HG03460 (cell line): ENCODE results near the gene ST6GALNAC4.

ENCODE experiments used
- ATAC-seq: cut with Tn5 transposase; IDR thresholded peaks from one replicate; pipeline ENCODE4 v1.9.1; 2021; ENCODE audit not compliant: unreplicated experiment

ST6GALNAC4 gene

GRCh38 chr9:127915801-127916719, 781 bp downstream of the ST6GALNAC4 start:
- peak; percentile 29 for ATAC-seq

GRCh38 chr9:127915325-127915752, 1.5 kb downstream of the ST6GALNAC4 start:
- ATAC-seq: no peak

GRCh38 chr9:127913682-127914081, 3.2 kb downstream of the ST6GALNAC4 start:
- ATAC-seq: no peak

GRCh38 chr9:127912882-127913281, 4.0 kb downstream of the ST6GALNAC4 start:
- no peak for ATAC-seq

GRCh38 chr9:127912296-127912695, 4.5 kb downstream of the ST6GALNAC4 start:
- ATAC-seq: no peak

- no peak for ATAC-seq
Observed at GRCh38 chr9:127910613-127911205, 6.1 kb downstream of the ST6GALNAC4 start.

GRCh38 chr9:127909839-127910273, 7.0 kb downstream of the ST6GALNAC4 start:
- ATAC-seq: no peak

GRCh38 chr9:127908660-127908926, 8.2 kb downstream of the ST6GALNAC4 start:
- no peak for ATAC-seq

GRCh38 chr9:127907867-127908659, 8.8 kb downstream of the ST6GALNAC4 start:
- ATAC-seq: no peak

- ATAC-seq: no peak
Observed at GRCh38 chr9:127905788-127906191, 11.1 kb downstream of the ST6GALNAC4 start.

- no peak for ATAC-seq
Observed at GRCh38 chr9:127905004-127905728, 11.7 kb downstream of the ST6GALNAC4 start.

GRCh38 chr9:127904561-127905003, 12.3 kb downstream of the ST6GALNAC4 start:
- ATAC-seq: no peak

GRCh38 chr9:127903557-127904475, 13.0 kb downstream of the ST6GALNAC4 start:
- ATAC-seq: peak; percentile 33

- ATAC-seq: peak; percentile 46
Observed at GRCh38 chr9:127899128-127899943, 17.5 kb downstream of the ST6GALNAC4 start, which contains the start of gene ST6GALNAC6. Gene ST6GALNAC6 (minus strand): TSS chr9:127899603. CDS start chr9:127897981, 1,622 bp downstream.

GRCh38 chr9:127898433-127899127, 18.3 kb downstream of the ST6GALNAC4 start:
- no peak for ATAC-seq

GRCh38 chr9:127897193-127897692, 19.6 kb downstream of the ST6GALNAC4 start:
- no peak for ATAC-seq

- no peak for ATAC-seq
Observed at GRCh38 chr9:127896395-127897192, 20.2 kb downstream of the ST6GALNAC4 start.
